HT1080 (cell line): Measurements from ENCODE around the gene ATAD3A. TPM values are rescaled to one million over a fixed set of nuclear protein-coding genes. Genes with fewer than 3 reads are reported as not detected.

Experiments
- DNase-seq: peaks from one replicate; pipeline ENCODE4 v3.0.0-alpha.2; 2015; ENCODE audit warnings: low read depth
- total RNA-seq: library from RNA; depleted of rRNA; stranded (reverse); fragments of >200 nt; shearing (Covaris generic); gene quantifications from 2 replicates; pipeline ENCODE4 v1.2.3, GENCODE V29; 2014

Gene ATAD3A
- total RNA-seq, 1 experiment from 2014 or later: 93.9 TPM

- no peak for DNase-seq
Measured at GRCh38 chr1:1538334-1538733, 26.4 kb downstream of the ATAD3A start.

DNA sequence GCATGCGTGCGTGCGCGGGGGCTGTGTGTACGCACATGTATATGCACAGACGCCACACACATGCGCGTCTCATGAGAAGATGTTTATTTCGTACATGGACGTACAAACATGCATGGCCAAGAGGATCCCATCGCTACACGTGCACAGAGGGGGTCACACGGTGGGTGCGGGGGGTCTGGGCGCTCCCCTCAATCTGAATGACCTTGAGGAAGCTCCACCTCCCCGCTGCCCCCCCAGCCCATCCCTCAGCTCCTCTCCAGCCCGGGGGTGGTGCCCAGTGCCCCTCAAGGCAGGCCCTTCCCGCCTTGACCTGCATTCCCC lies 27.0 kb downstream of the ATAD3A start:
- no peak for DNase-seq

DNA sequence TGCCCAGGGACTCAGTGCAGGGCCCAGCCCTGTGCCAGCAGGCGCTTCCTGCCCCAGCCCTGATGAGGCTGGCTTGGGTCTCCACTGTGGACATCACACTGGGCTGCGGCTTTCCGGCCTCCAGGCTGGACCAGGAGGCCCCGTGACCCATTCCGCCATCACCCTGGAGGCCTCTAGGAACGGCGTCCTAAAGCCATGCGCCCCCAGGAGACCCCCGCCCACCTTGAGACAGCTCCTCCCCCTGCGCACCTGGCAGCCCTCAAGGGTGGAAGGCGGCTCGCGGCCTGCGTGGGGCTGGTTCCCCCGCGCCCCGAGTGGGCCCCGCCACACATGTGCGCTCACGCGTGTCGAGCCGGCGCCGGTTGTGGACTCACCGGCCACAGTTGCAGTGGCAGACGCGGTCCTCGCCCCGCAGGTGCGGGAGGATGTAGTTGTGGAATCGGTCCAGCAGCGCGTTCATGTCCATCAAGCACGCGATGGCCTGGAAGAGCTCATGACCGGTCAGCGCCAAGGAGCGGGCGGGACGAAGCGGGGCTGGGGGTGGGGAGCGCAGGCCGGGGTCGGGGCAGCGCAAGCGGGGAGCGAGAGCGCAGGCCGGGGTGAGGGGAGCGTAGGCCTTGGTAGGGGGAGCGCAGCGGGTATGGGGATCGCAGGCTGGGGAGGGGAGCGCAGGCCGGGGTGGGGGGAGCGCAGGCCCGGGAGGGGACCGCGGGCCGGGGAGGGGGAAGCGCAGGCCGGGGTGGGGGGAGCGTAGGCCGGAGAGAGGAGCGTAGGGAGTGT lies 27.5 kb downstream of the ATAD3A start:
- DNase-seq: no peak

GRCh38 chr1:1540090-1540817 lies 28.3 kb downstream of the ATAD3A start, which contains the start of gene TMEM240:
Gene TMEM240 (minus strand): TSS chr1:1540624. CDS start chr1:1540346, 278 bp downstream.
- no peak for DNase-seq

DNA sequence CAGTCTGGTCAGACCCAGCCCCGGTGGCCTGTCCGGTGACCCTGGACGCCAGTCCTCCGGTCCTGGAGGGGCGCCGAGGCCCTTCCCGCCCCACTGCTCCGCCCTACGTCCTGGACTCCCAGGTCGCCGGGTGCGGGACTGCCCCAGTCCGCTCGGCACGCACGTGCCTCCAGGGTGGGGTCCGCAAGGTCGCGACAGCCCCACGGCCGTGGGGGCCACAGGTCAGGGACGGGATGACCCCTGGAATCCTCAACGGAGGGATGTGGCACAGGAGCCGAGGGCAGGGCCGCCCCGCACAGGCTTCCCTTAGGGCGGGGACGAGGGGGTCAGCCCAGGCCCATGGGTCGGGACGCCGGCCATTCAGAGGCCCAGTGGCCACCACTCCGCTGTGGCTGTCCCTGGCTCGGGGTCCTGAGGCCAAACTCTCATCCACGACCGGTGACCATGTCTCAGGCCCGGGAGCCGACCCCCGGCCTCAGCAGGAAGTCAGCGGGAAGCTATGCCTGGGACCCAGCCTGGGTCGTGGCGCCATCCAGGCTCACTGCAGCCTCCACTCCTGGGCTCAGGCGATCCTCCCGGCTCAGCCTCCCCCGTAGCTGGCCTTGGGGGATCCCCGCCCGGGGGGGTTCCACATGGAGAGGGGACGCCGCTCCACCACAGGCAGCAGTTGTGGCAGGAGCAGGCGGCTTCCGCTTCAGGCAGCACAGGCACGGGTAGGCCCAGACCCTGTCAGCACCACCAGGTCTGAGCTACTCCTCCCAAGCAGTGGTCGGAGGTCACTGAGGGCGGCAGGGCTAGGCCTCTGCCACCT lies 29.1 kb downstream of the ATAD3A start:
- DNase-seq: no peak

GRCh38 chr1:1541956-1542765 lies 30.2 kb downstream of the ATAD3A start:
- DNase-seq: no peak

- DNase-seq: no peak
Measured at GRCh38 chr1:1542766-1543705, 31.1 kb downstream of the ATAD3A start.

- no peak for DNase-seq
Measured at GRCh38 chr1:1543706-1544099, 31.7 kb downstream of the ATAD3A start.

- no peak for DNase-seq
Measured at GRCh38 chr1:1544544-1544943, 32.6 kb downstream of the ATAD3A start.

GRCh38 chr1:1545946-1546737 lies 34.2 kb downstream of the ATAD3A start:
- DNase-seq: no peak

- DNase-seq: no peak
Measured at GRCh38 chr1:1547011-1547410, 35.0 kb downstream of the ATAD3A start.

- DNase-seq: no peak
Measured at GRCh38 chr1:1547476-1547875, 35.5 kb downstream of the ATAD3A start.

- no peak for DNase-seq
Measured at GRCh38 chr1:1548591-1548990, 36.6 kb downstream of the ATAD3A start.

DNA sequence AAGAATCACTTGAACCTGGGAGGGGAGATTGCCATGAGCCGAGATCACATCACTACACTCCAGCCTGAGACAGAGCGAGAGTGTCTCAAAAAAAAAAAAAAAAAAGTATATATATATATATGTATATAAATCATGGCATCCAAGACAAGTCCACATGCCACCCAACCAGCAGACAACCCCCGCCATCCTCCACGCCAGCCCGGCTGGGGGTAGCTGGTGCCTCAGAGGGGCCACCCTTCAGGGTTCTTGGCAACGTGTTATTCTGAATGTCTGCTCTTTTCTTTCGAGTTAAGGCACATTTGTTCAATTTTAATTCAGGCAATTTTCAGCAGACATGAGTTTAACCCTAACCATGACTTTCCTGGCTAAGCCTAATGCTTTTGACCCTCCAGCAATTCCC lies 38.1 kb downstream of the ATAD3A start:
- no peak for DNase-seq

DNA sequence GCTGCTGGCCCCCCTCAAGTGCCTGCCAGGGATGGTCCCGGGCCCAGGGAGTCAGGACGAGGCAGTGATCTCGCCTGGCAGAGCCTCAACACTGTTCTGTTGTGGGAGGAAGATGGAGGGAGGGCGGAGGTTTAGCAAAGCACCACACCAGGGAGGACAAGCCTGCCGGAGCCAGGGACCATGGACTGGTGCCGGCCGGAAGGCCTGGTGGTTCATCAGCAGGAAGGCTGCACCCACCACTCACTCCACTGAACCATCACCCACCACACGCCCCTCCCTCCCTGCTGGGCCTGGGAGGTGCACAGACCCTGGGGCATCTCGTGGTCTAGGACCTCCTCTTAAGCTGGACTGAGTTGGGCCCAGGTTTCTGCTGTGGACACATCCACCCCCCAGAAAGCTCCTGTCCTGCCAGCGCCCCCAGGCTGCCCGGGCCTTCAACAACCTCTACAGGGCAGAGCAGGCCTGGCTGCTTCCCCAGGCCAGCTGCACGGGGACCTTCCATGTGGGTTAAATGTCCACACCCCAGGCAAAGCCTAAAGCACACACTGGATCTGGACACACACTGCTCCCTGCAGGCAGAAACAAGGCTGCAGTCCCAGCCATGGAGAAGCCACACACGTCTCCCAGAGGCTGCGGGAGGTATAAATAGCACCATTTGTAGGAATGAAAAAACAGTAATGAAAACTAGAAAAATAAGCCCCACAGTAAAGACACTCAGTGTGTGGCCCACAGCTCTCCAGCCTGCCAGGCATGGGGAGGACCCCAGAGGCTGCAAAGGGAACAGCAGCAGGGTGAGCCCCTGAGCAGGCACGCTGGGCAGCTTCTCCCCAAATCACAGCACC lies 38.9 kb downstream of the ATAD3A start:
- DNase-seq: no peak

DNA sequence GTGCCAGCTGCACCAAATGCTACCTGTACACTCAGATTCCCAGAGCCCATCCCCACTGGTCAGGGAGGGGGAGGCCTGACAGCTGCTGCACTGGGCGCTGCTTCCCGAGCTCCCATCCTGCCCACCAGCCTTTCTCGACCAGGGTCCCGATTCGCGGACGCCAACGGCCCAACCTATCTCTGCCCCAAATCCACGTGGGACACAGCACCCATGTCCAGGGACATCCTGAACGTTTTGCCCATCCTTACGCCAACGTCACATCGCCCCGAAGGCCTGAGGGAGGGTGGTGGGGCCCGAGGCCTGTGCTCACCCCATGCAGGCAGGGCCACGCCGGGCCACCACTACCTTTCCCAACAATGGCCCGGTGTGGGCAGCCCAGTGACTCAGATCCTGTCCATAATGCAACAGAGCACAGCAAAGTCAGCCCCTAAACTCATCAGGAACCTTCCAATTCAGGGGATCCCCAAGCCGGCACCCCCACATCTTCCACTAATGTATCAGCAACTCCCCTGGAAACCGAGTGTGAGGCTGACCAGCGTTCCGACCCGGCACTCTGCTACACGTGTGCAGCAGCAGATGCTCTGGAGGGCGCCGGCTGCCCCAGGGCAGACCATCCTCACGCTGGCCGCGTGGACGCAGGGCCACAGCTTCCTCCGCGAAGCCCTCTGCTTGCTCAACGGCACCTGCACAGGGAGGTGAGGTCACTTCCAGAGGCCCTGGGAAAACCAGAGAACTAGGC lies 39.7 kb downstream of the ATAD3A start:
- DNase-seq: no peak

DNA sequence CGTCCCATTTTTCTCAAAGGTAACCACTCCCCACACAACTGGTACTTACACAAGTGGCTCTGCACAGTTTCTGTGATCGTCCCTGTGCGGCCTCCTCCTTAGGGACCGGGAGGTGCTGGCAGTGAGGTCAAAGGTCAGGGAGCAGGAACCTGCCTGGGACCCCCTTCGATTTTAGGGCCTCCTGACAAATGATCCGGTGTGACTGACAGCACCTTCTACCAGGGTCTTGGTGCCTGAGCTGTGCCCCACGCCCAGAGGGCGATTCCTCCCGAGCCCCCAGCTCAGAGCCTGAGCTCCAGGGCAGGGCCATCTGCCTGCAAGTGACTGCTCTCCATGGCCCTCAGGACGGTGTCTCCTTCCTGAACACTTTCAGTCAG lies 40.3 kb downstream of the ATAD3A start:
- no peak for DNase-seq
